GM12864 (cell line): ENCODE results near the gene RXFP1.

Experiments
- DNase-seq: peaks from one replicate; pipeline ENCODE4 v3.0.0-alpha.2; 2011; ENCODE audit warnings: low read depth
- H3K4me3 ChIP-seq: 2 replicates; pipeline ENCODE4 v1.5.1; 2011; ENCODE audit warnings: mild to moderate bottlenecking, low read depth, low read length, control low read depth
- CTCF ChIP-seq: IDR thresholded peaks from 2 replicates; pipeline ENCODE4 v1.5.1; 2011; ENCODE audit warnings: low read depth, mild to moderate bottlenecking, moderate library complexity, low read length, control low read depth, inconsistent platforms; ENCODE audit errors: missing control alignments

The RXFP1 gene

GRCh38 chr4:158588777-158589176 is 67.1 kb downstream of the RXFP1 start:
- DNase-seq, result no peak
- H3K4me3 ChIP-seq, result no peak overlapping the region
- no peak for TF ChIP-seq CTCF

GRCh38 chr4:158590306-158590705 is 68.6 kb downstream of the RXFP1 start:
- DNase-seq, result no peak
- no peak for TF ChIP-seq CTCF
- H3K4me3 ChIP-seq, result no peak overlapping the region

- TF ChIP-seq CTCF, result no peak
- H3K4me3 ChIP-seq, result no peak overlapping the region
- no peak for DNase-seq
Measured at GRCh38 chr4:158590824-158591223, 69.1 kb downstream of the RXFP1 start.

GRCh38 chr4:158597879-158598596 is 76.4 kb downstream of the RXFP1 start:
- H3K4me3 ChIP-seq, result no peak overlapping the region
- no peak for TF ChIP-seq CTCF
- DNase-seq, result no peak

- no peak overlapping the region for H3K4me3 ChIP-seq
- TF ChIP-seq CTCF, result no peak
- no peak for DNase-seq
Measured at GRCh38 chr4:158599150-158599549, 77.5 kb downstream of the RXFP1 start.

GRCh38 chr4:158599765-158600498 is 78.2 kb downstream of the RXFP1 start:
- no peak overlapping the region for H3K4me3 ChIP-seq
- no peak for DNase-seq
- TF ChIP-seq CTCF, result no peak
